ENCODE data around the gene HOXC5. TPM values are rescaled to one million over a fixed set of nuclear protein-coding genes. Genes with fewer than 3 reads are reported as not detected.
A peak's percentile ranks its signal among the peaks of the same experiment; 100 is the strongest.

HOXC5 gene
- total RNA-seq, 1 experiment from 2014 or later: 1.1 TPM

DNA sequence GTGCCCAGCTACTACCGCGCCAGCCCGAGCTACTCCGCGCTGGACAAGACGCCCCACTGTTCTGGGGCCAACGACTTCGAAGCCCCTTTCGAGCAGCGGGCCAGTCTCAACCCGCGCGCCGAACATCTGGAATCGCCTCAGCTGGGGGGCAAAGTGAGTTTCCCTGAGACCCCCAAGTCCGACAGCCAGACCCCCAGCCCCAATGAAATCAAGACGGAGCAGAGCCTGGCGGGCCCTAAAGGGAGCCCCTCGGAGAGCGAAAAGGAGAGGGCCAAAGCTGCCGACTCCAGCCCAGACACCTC is 47.2 kb upstream of the HOXC5 start:
- Histone ChIP-seq H4K20me1 (ENCODE audit: insufficient read depth) (no peaks in the 10 kb centered on the region), H3K79me2 (ENCODE audit: insufficient read depth, low read length) (no peaks in the 10 kb centered on the region), H3K9me2 (ENCODE audit: insufficient read depth) (no peaks in the 10 kb centered on the region), H3K9me3 (ENCODE audit: control insufficient read depth in 1 of 2, insufficient read depth in 1 of 2, low read depth in 1 of 2, low read length in 2 of 2) (no peaks in the 10 kb centered on the region), H3K4me3 (replicated peaks in 1 of 2; ENCODE audit: low read depth in 1 of 2, low read length in 2 of 2) (no peak overlapping the region), H3K4me1 (ENCODE audit: control insufficient read depth in 1 of 2, insufficient read depth in 2 of 2, low read length in 2 of 2) (peaks cover 4 to 17% of the 10 kb centered on the region in 2 experiments), H2AFZ (ENCODE audit: low read depth, low read length, poor library complexity, severe bottlenecking) (no peak overlapping the region), H3K4me2 (ENCODE audit: low read length) (no peak overlapping the region), H3K36me3 (ENCODE audit: control insufficient read depth in 1 of 2, insufficient read depth in 2 of 2, low read length in 2 of 2) (no peaks in the 10 kb centered on the region), H3K27me3 (ENCODE audit: insufficient read depth, low read length) (no peaks in the 10 kb centered on the region), H3K9ac (ENCODE audit: low read length) (no peak overlapping the region), H3K27ac (ENCODE audit: low read depth, low read length) (no peak overlapping the region)
- ATAC-seq (no peak), DNase-seq (ENCODE audit: low read depth, low spot score) (no peak)
- POLR2A ChIA-PET: interaction anchor here (0.6 to 1.3 kb wide), 3 partner anchors 10 to 47 kb away, joined by 3 read pairs; partner anchors contain the start of gene HOXC9
- CTCF ChIA-PET: interaction anchor here (0.7 to 5.7 kb wide), 10 partner anchors 9 to 228 kb away, joined by 3 to 35 read pairs (median 6); no protein-coding TSS in a partner anchor
- RAD21 ChIA-PET (ENCODE audit: low non-redundant PET in 1 of 2, low total read pairs in 2 of 2, uncharacterized antibody in 2 of 2, unreplicated experiment in 2 of 2): no interaction called here
- no TSS peak for BruUV-seq (replicated peaks)
- TF ChIP-seq EZH2phosphoT487 (IDR thresholded peaks at IDR 0.05; ENCODE audit: borderline replicate concordance): no peak
- intact Hi-C loops (cut with micrococcal nuclease): loop anchor here (2.0 to 5.0 kb wide), 3 partner anchors 215 to 229 kb away; no protein-coding TSS in a partner anchor

DNA sequence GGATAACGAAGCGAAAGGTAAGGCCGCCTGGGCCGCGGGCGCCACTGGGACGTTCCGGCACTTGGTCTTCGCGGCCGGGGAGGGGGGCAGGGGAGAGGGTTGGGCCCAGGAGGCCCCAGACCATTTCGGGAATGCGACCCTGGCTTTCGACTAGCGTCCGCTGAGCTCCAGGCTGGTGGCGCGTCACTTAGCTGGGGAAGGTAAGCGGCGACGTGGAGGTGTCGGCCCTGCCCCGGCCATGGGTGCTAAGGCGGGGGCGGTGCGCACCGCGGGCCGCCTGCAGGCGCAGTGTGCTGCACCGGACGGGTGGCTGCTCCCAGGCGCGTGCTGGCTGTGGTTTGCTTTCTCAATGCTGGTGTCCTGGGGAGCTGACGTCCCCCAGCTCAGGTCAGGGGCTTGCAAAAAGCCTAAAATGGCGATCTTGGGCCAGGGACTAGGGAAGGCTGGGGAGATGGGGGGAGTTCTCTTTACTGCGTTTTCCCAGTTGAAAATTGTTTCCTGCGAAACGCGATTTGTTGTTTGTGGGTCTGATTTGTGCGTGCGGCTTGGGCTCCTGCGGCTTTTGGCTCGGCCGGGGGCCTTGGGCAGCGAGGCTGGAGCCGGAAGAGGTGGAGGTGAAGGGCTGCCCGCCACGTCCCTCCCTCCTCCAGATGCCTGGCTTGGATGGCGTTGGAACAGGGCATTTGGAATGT is 46.7 kb upstream of the HOXC5 start:
- Histone ChIP-seq H3K9me3 (ENCODE audit: control insufficient read depth in 1 of 2, insufficient read depth in 1 of 2, low read depth in 1 of 2, low read length in 2 of 2) (no peaks in the 10 kb centered on the region), H3K4me2 (ENCODE audit: low read length) (no peak overlapping the region), H3K36me3 (ENCODE audit: control insufficient read depth in 1 of 2, insufficient read depth in 2 of 2, low read length in 2 of 2) (no peaks in the 10 kb centered on the region), H2AFZ (ENCODE audit: low read depth, low read length, poor library complexity, severe bottlenecking) (no peak overlapping the region), H3K27ac (ENCODE audit: low read depth, low read length) (no peak overlapping the region), H3K9ac (ENCODE audit: low read length) (no peak overlapping the region), H3K9me2 (ENCODE audit: insufficient read depth) (no peaks in the 10 kb centered on the region), H4K20me1 (ENCODE audit: insufficient read depth) (no peaks in the 10 kb centered on the region), H3K4me1 (ENCODE audit: control insufficient read depth in 1 of 2, insufficient read depth in 2 of 2, low read length in 2 of 2) (peaks cover 4 to 17% of the 10 kb centered on the region in 2 experiments), H3K27me3 (ENCODE audit: insufficient read depth, low read length) (no peaks in the 10 kb centered on the region), H3K4me3 (replicated peaks in 1 of 2; ENCODE audit: low read depth in 1 of 2, low read length in 2 of 2) (no peak overlapping the region), H3K79me2 (ENCODE audit: insufficient read depth, low read length) (no peaks in the 10 kb centered on the region)
- TSS peak; percentile 32 for BruUV-seq (replicated peaks)
- ChIA-PET POLR2A (interaction anchor here (1.0 kb wide), 1 partner anchor 9 kb away, joined by 3 read pairs; no protein-coding TSS in a partner anchor), CTCF (interaction anchor here (1.0 to 5.7 kb wide), 6 partner anchors 18 to 229 kb away, joined by 3 to 35 read pairs (median 6); no protein-coding TSS in a partner anchor), RAD21 (ENCODE audit: low non-redundant PET in 1 of 2, low total read pairs in 2 of 2, uncharacterized antibody in 2 of 2, unreplicated experiment in 2 of 2) (no interaction called here)
- TF ChIP-seq EGR1 (IDR thresholded peaks at IDR 0.05; ENCODE audit: low read depth) (no peak), SIN3A (IDR thresholded peaks at IDR 0.05; ENCODE audit: low read depth) (no peak), EZH2 (IDR thresholded peaks at IDR 0.05) (no peak), RAD21 (IDR thresholded peaks at IDR 0.05; ENCODE audit: low read depth) (no peak), CEBPB (IDR thresholded peaks at IDR 0.05; ENCODE audit: low read depth) (no peak), FOSL1 (IDR thresholded peaks at IDR 0.05; ENCODE audit: low read depth) (no peak), SRF (IDR thresholded peaks at IDR 0.05; ENCODE audit: low read depth) (no peak), TCF7L2 (IDR thresholded peaks at IDR 0.05; ENCODE audit: borderline replicate concordance, extremely low read depth, insufficient read depth, insufficient read length) (no peak), POLR2A (IDR thresholded peaks at IDR 0.05; ENCODE audit: borderline replicate concordance, extremely low read depth, insufficient read depth, insufficient read length) (no peak), POLR2AphosphoS5 (IDR thresholded peaks at IDR 0.05; ENCODE audit: low read depth, low read length) (no peak), ZNF274 (IDR thresholded peaks at IDR 0.05; ENCODE audit: low read depth, low read length) (no peak)
- TF ChIP-seq, protein P1, sequence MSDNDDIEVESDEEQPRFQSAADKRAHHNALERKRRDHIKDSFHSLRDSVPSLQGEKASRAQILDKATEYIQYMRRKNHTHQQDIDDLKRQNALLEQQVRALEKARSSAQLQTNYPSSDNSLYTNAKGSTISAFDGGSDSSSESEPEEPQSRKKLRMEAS (IDR thresholded peaks at IDR 0.05): no peak
- TF ChIP-seq, protein P2, sequence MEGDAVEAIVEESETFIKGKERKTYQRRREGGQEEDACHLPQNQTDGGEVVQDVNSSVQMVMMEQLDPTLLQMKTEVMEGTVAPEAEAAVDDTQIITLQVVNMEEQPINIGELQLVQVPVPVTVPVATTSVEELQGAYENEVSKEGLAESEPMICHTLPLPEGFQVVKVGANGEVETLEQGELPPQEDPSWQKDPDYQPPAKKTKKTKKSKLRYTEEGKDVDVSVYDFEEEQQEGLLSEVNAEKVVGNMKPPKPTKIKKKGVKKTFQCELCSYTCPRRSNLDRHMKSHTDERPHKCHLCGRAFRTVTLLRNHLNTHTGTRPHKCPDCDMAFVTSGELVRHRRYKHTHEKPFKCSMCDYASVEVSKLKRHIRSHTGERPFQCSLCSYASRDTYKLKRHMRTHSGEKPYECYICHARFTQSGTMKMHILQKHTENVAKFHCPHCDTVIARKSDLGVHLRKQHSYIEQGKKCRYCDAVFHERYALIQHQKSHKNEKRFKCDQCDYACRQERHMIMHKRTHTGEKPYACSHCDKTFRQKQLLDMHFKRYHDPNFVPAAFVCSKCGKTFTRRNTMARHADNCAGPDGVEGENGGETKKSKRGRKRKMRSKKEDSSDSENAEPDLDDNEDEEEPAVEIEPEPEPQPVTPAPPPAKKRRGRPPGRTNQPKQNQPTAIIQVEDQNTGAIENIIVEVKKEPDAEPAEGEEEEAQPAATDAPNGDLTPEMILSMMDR (IDR thresholded peaks at IDR 0.05 in 2 of 3, conservative IDR thresholded peaks at IDR 0.05 in 1 of 3; ENCODE audit: borderline replicate concordance in 1 of 3, insufficient read depth in 1 of 3, low read depth in 2 of 3, low read length in 2 of 3): no peak
- ATAC-seq (no peak), DNase-seq (ENCODE audit: low read depth, low spot score) (no peak)
- intact Hi-C loops (cut with micrococcal nuclease): loop anchor here (2.0 to 5.0 kb wide), 3 partner anchors 215 to 229 kb away; no protein-coding TSS in a partner anchor

Data from HCT116 (cell line).